Mesothelial cell of epicardium (in vitro differentiated cells): ENCODE data around the gene ZNF366. TPM values are rescaled to one million over a fixed set of nuclear protein-coding genes. Genes with fewer than 3 reads are reported as not detected.

Experiments
- DNase-seq, 2 experiments: peaks; one replicate each; pipeline ENCODE4 v3.0.0; 2021; ENCODE audit warnings: low spot score in 2 of 2; ENCODE audit not compliant: unreplicated experiment in 2 of 2
- H3K27ac Mint-ChIP-seq: 2 replicates; pipeline ENCODE4 v1.8.0; 2021; ENCODE audit warnings: mixed read lengths
- H3K27me3 Mint-ChIP-seq: 2 replicates; pipeline ENCODE4 v1.8.0; 2021; ENCODE audit warnings: low read depth, mixed read lengths
- H3K36me3 Mint-ChIP-seq: 2 replicates; pipeline ENCODE4 v1.8.0; 2021; ENCODE audit warnings: mixed read lengths
- H3K4me1 Mint-ChIP-seq: 2 replicates; pipeline ENCODE4 v1.8.0; 2021; ENCODE audit warnings: mixed read lengths
- H3K4me3 Mint-ChIP-seq: 2 replicates; pipeline ENCODE4 v1.8.0; 2021; ENCODE audit warnings: mild to moderate bottlenecking, moderate library complexity, mixed read lengths
- H3K9me3 Mint-ChIP-seq: 2 replicates; pipeline ENCODE4 v1.8.0; 2021; ENCODE audit warnings: mixed read lengths
- CTCF ChIP-seq: fragments of 200-600 bp; sonication (generic); IDR thresholded peaks from one replicate; pipeline ENCODE4 v1.5.0; 2021; ENCODE audit warnings: antibody characterized with exemption; ENCODE audit not compliant: unreplicated experiment
- total RNA-seq: library from RNA; stranded (reverse); gene quantifications from 3 replicates; pipeline ENCODE4 v1.2.1, GENCODE V29; 2021

Gene ZNF366
- total RNA-seq, 1 donor from 2014 or later = not detected

GRCh38 chr5:72499730-72500129 is 7.5 kb downstream of the ZNF366 start:
- DNase-seq = no peak
- H3K4me3 Mint-ChIP-seq = no peak overlapping the region
- no peaks in the 10 kb centered on the region for H3K9me3 Mint-ChIP-seq
- H3K27ac Mint-ChIP-seq = no peak overlapping the region
- H3K27me3 Mint-ChIP-seq = no peaks in the 10 kb centered on the region
- no peak for TF ChIP-seq CTCF
- H3K36me3 Mint-ChIP-seq = no peaks in the 10 kb centered on the region
- H3K4me1 Mint-ChIP-seq = peaks cover 4% of the 10 kb centered on the region

- H3K4me3 Mint-ChIP-seq = no peak overlapping the region
- H3K36me3 Mint-ChIP-seq = no peaks in the 10 kb centered on the region
- no peaks in the 10 kb centered on the region for H3K27me3 Mint-ChIP-seq
- H3K4me1 Mint-ChIP-seq = peaks cover 9% of the 10 kb centered on the region
- H3K27ac Mint-ChIP-seq = no peak overlapping the region
- H3K9me3 Mint-ChIP-seq = no peaks in the 10 kb centered on the region
- TF ChIP-seq CTCF = no peak
- DNase-seq = no peak
Observed at GRCh38 chr5:72499090-72499489, 8.1 kb downstream of the ZNF366 start.

GRCh38 chr5:72498284-72498683 is 8.9 kb downstream of the ZNF366 start:
- Mint-ChIP-seq H3K9me3 (no peaks in the 10 kb centered on the region), H3K4me3 (no peak overlapping the region), H3K27ac (no peak overlapping the region), H3K36me3 (no peaks in the 10 kb centered on the region), H3K27me3 (no peaks in the 10 kb centered on the region), H3K4me1 (peaks cover 10% of the 10 kb centered on the region)
- DNase-seq = no peak
- no peak for TF ChIP-seq CTCF

GRCh38 chr5:72497823-72498222 is 9.4 kb downstream of the ZNF366 start:
- Mint-ChIP-seq H3K36me3 (no peaks in the 10 kb centered on the region), H3K27ac (no peak overlapping the region), H3K4me1 (peaks cover 10% of the 10 kb centered on the region), H3K27me3 (no peaks in the 10 kb centered on the region), H3K4me3 (no peak overlapping the region), H3K9me3 (no peaks in the 10 kb centered on the region)
- DNase-seq = no peak
- no peak for TF ChIP-seq CTCF

GRCh38 chr5:72495410-72495809 is 11.8 kb downstream of the ZNF366 start:
- Mint-ChIP-seq H3K36me3 (no peaks in the 10 kb centered on the region), H3K27me3 (no peaks in the 10 kb centered on the region), H3K4me3 (no peak overlapping the region), H3K4me1 (peaks cover 10% of the 10 kb centered on the region), H3K9me3 (no peaks in the 10 kb centered on the region), H3K27ac (no peak overlapping the region)
- no peak for TF ChIP-seq CTCF
- DNase-seq = no peak

GRCh38 chr5:72494623-72495124 is 12.5 kb downstream of the ZNF366 start:
- H3K27me3 Mint-ChIP-seq = no peaks in the 10 kb centered on the region
- DNase-seq = no peak
- no peak overlapping the region for H3K27ac Mint-ChIP-seq
- TF ChIP-seq CTCF = no peak
- H3K36me3 Mint-ChIP-seq = no peaks in the 10 kb centered on the region
- H3K9me3 Mint-ChIP-seq = no peaks in the 10 kb centered on the region
- no peak overlapping the region for H3K4me3 Mint-ChIP-seq
- H3K4me1 Mint-ChIP-seq = peaks cover 10% of the 10 kb centered on the region
